ENCODE results near the gene CCDC141.
A peak's percentile ranks its signal among the peaks of the same experiment; 100 is the strongest.
"Not testable (repeated sequence)": the region's sequence is repeated elsewhere in the genome, so short reads cannot be mapped to it uniquely, and the experiment has no call there.

CCDC141 gene

GRCh38 chr2:179069685-179070084, 19.7 kb upstream of the CCDC141 start:
- Histone ChIP-seq H3K9me3 (ENCODE audit: control insufficient read depth, low read length) (no peaks in the 10 kb centered on the region), H3K27ac (ENCODE audit: insufficient read depth, low read depth, low read length, poor library complexity, severe bottlenecking) (no peak overlapping the region), H3K36me3 (ENCODE audit: control insufficient read depth, insufficient read depth, low read length) (no peaks in the 10 kb centered on the region), H3K4me1 (ENCODE audit: control insufficient read depth, insufficient read depth, low read length) (no peaks in the 10 kb centered on the region), H3K4me3 (ENCODE audit: insufficient read depth, low read depth, low read length) (no peak overlapping the region), H3K27me3 (ENCODE audit: control insufficient read depth, insufficient read depth, low read length, poor library complexity, severe bottlenecking) (no peaks in the 10 kb centered on the region)
- WGBS, 2 experiments, result 45 to 48% methylated on average over 1 of the region's 1 CpG

- Histone ChIP-seq H3K27me3 (ENCODE audit: control insufficient read depth, insufficient read depth, low read length, poor library complexity, severe bottlenecking) (no peaks in the 10 kb centered on the region), H3K4me1 (ENCODE audit: control insufficient read depth, insufficient read depth, low read length) (no peaks in the 10 kb centered on the region), H3K36me3 (ENCODE audit: control insufficient read depth, insufficient read depth, low read length) (no peaks in the 10 kb centered on the region), H3K9me3 (ENCODE audit: control insufficient read depth, low read length) (no peaks in the 10 kb centered on the region), H3K27ac (ENCODE audit: insufficient read depth, low read depth, low read length, poor library complexity, severe bottlenecking) (no peak overlapping the region), H3K4me3 (ENCODE audit: insufficient read depth, low read depth, low read length) (no peak overlapping the region)
- 90 to 92% methylated on average over 2 of the region's 2 CpGs for WGBS, 2 experiments
These were observed 19.2 kb upstream of the CCDC141 start for GRCh38 chr2:179068991-179069643.

GRCh38 chr2:179059026-179059700, 9.2 kb upstream of the CCDC141 start:
- no peaks in the 10 kb centered on the region for H3K9me3 ChIP-seq (ENCODE audit: control insufficient read depth, low read length)
- no peaks in the 10 kb centered on the region for H3K27me3 ChIP-seq (ENCODE audit: control insufficient read depth, insufficient read depth, low read length, poor library complexity, severe bottlenecking)
- H3K27ac ChIP-seq (ENCODE audit: insufficient read depth, low read depth, low read length, poor library complexity, severe bottlenecking), result peak overlapping the region; percentile 80
- no peak overlapping the region for H3K4me3 ChIP-seq (ENCODE audit: insufficient read depth, low read depth, low read length)
- no peaks in the 10 kb centered on the region for H3K36me3 ChIP-seq (ENCODE audit: control insufficient read depth, insufficient read depth, low read length)
- 100% methylated on average over 1 of the region's 2 CpGs; no CpG with 5 or more reads in 1 of the 2 experiments for WGBS, 2 experiments
- H3K4me1 ChIP-seq (ENCODE audit: control insufficient read depth, insufficient read depth, low read length), result peaks cover 11% of the 10 kb centered on the region

- Histone ChIP-seq H3K4me1 (ENCODE audit: control insufficient read depth, insufficient read depth, low read length) (peaks cover 11% of the 10 kb centered on the region), H3K36me3 (ENCODE audit: control insufficient read depth, insufficient read depth, low read length) (no peaks in the 10 kb centered on the region), H3K9me3 (ENCODE audit: control insufficient read depth, low read length) (no peaks in the 10 kb centered on the region), H3K27ac (ENCODE audit: insufficient read depth, low read depth, low read length, poor library complexity, severe bottlenecking) (peak overlapping the region; percentile 80), H3K27me3 (ENCODE audit: control insufficient read depth, insufficient read depth, low read length, poor library complexity, severe bottlenecking) (no peaks in the 10 kb centered on the region), H3K4me3 (ENCODE audit: insufficient read depth, low read depth, low read length) (no peak overlapping the region)
- 73 to 81% methylated on average over 5 of the region's 5 CpGs for WGBS, 2 experiments
These were observed 7.8 kb upstream of the CCDC141 start for GRCh38 chr2:179057737-179058136.

GRCh38 chr2:179053568-179053967, 3.6 kb upstream of the CCDC141 start:
- not testable (repeated sequence) for H3K4me3 ChIP-seq (ENCODE audit: insufficient read depth, low read depth, low read length); H3K9me3 ChIP-seq (ENCODE audit: control insufficient read depth, low read length); H3K36me3 ChIP-seq (ENCODE audit: control insufficient read depth, insufficient read depth, low read length); H3K27me3 ChIP-seq (ENCODE audit: control insufficient read depth, insufficient read depth, low read length, poor library complexity, severe bottlenecking); H3K27ac ChIP-seq (ENCODE audit: insufficient read depth, low read depth, low read length, poor library complexity, severe bottlenecking)
- 94 to 95% methylated on average over 3 of the region's 3 CpGs for WGBS, 2 experiments
- peaks cover 14% of the 10 kb centered on the region for H3K4me1 ChIP-seq (ENCODE audit: control insufficient read depth, insufficient read depth, low read length)

GRCh38 chr2:179051250-179051649, 1.3 kb upstream of the CCDC141 start:
- 73 to 78% methylated on average over 4 of the region's 4 CpGs for WGBS, 2 experiments
- Histone ChIP-seq H3K9me3 (ENCODE audit: control insufficient read depth, low read length) (no peaks in the 10 kb centered on the region), H3K36me3 (ENCODE audit: control insufficient read depth, insufficient read depth, low read length) (no peaks in the 10 kb centered on the region), H3K27ac (ENCODE audit: insufficient read depth, low read depth, low read length, poor library complexity, severe bottlenecking) (no peak overlapping the region), H3K27me3 (ENCODE audit: control insufficient read depth, insufficient read depth, low read length, poor library complexity, severe bottlenecking) (no peaks in the 10 kb centered on the region), H3K4me1 (ENCODE audit: control insufficient read depth, insufficient read depth, low read length) (peaks cover 11% of the 10 kb centered on the region), H3K4me3 (ENCODE audit: insufficient read depth, low read depth, low read length) (no peak overlapping the region)

GRCh38 chr2:179050755-179051154, 818 bp upstream of the CCDC141 start:
- H3K4me3 ChIP-seq (ENCODE audit: insufficient read depth, low read depth, low read length), result no peak overlapping the region
- no peak overlapping the region for H3K27ac ChIP-seq (ENCODE audit: insufficient read depth, low read depth, low read length, poor library complexity, severe bottlenecking)
- H3K36me3 ChIP-seq (ENCODE audit: control insufficient read depth, insufficient read depth, low read length), result no peaks in the 10 kb centered on the region
- H3K27me3 ChIP-seq (ENCODE audit: control insufficient read depth, insufficient read depth, low read length, poor library complexity, severe bottlenecking), result no peaks in the 10 kb centered on the region
- H3K9me3 ChIP-seq (ENCODE audit: control insufficient read depth, low read length), result no peaks in the 10 kb centered on the region
- H3K4me1 ChIP-seq (ENCODE audit: control insufficient read depth, insufficient read depth, low read length), result peaks cover 11% of the 10 kb centered on the region

- no peaks in the 10 kb centered on the region for H3K9me3 ChIP-seq (ENCODE audit: control insufficient read depth, low read length)
- H3K27ac ChIP-seq (ENCODE audit: insufficient read depth, low read depth, low read length, poor library complexity, severe bottlenecking), result no peak overlapping the region
- H3K4me3 ChIP-seq (ENCODE audit: insufficient read depth, low read depth, low read length), result no peak overlapping the region
- H3K36me3 ChIP-seq (ENCODE audit: control insufficient read depth, insufficient read depth, low read length), result no peaks in the 10 kb centered on the region
- WGBS, 2 experiments, result 81 to 84% methylated on average over 4 of the region's 4 CpGs
- peaks cover 11% of the 10 kb centered on the region for H3K4me1 ChIP-seq (ENCODE audit: control insufficient read depth, insufficient read depth, low read length)
- H3K27me3 ChIP-seq (ENCODE audit: control insufficient read depth, insufficient read depth, low read length, poor library complexity, severe bottlenecking), result no peaks in the 10 kb centered on the region
These were observed 763 bp downstream of the CCDC141 start for GRCh38 chr2:179049203-179049545.

GRCh38 chr2:179048099-179048498, 1.8 kb downstream of the CCDC141 start:
- no peaks in the 10 kb centered on the region for H3K27me3 ChIP-seq (ENCODE audit: control insufficient read depth, insufficient read depth, low read length, poor library complexity, severe bottlenecking)
- peaks cover 11% of the 10 kb centered on the region for H3K4me1 ChIP-seq (ENCODE audit: control insufficient read depth, insufficient read depth, low read length)
- H3K36me3 ChIP-seq (ENCODE audit: control insufficient read depth, insufficient read depth, low read length), result no peaks in the 10 kb centered on the region
- no CpG with 5 or more reads among the region's 2 CpGs for WGBS, 2 experiments
- H3K27ac ChIP-seq (ENCODE audit: insufficient read depth, low read depth, low read length, poor library complexity, severe bottlenecking), result no peak overlapping the region
- H3K9me3 ChIP-seq (ENCODE audit: control insufficient read depth, low read length), result no peaks in the 10 kb centered on the region
- H3K4me3 ChIP-seq (ENCODE audit: insufficient read depth, low read depth, low read length), result no peak overlapping the region

- not testable (repeated sequence) for H3K36me3 ChIP-seq (ENCODE audit: control insufficient read depth, insufficient read depth, low read length); H3K9me3 ChIP-seq (ENCODE audit: control insufficient read depth, low read length)
- WGBS, 2 experiments, result 0% methylated on average over 1 of the region's 1 CpG
These were observed 4.3 kb downstream of the CCDC141 start for GRCh38 chr2:179045602-179046001.

More at GRCh38 chr2:179045602-179046001, 4.3 kb downstream of the CCDC141 start:
- not testable (repeated sequence) for H3K4me1 ChIP-seq (ENCODE audit: control insufficient read depth, insufficient read depth, low read length); H3K27me3 ChIP-seq (ENCODE audit: control insufficient read depth, insufficient read depth, low read length, poor library complexity, severe bottlenecking); H3K27ac ChIP-seq (ENCODE audit: insufficient read depth, low read depth, low read length, poor library complexity, severe bottlenecking); H3K4me3 ChIP-seq (ENCODE audit: insufficient read depth, low read depth, low read length)
